Left lung (tissue), 10 donors: ENCODE data around the gene GMDS. TPM values are rescaled to one million over a fixed set of nuclear protein-coding genes. Genes with fewer than 3 reads are reported as not detected.

Experiments
- ATAC-seq: fragments of 200-7000 bp; cut with Tn5 transposase; one replicate; pipeline ENCODE4 v1.9.1; 2020; ENCODE audit warnings: moderate library complexity
- DNase-seq, 4 donors: peaks; one replicate each; pipeline ENCODE4 v3.0.0-alpha.2; 2013 to 2020
- H3K27ac ChIP-seq, 2 donors: fragments of 200-600 bp; sonication (generic) in 1 of 2; one replicate each; pipeline versions ENCODE4 v1.5.0 to v1.8.0; 2020 to 2021
- H3K27me3 ChIP-seq, 2 donors: fragments of 200-600 bp; sonication (generic) in 1 of 2; one replicate each; pipeline versions ENCODE4 v1.5.0 to v1.8.0; 2020 to 2021
- H3K36me3 ChIP-seq, 2 donors: fragments of 200-600 bp; sonication (generic) in 1 of 2; one replicate each; pipeline versions ENCODE4 v1.5.0 to v1.8.0; 2020 to 2021
- H3K4me1 ChIP-seq, 2 donors: fragments of 200-600 bp; one replicate each; pipeline ENCODE4 v1.8.0; 2021
- H3K4me3 ChIP-seq, 2 donors: fragments of 200-600 bp; sonication (generic) in 1 of 2; one replicate each; pipeline versions ENCODE4 v1.5.0 to v1.8.0; 2020 to 2021; ENCODE audit warnings: mild to moderate bottlenecking in 1 of 2
- H3K9me3 ChIP-seq, 2 donors: fragments of 200-600 bp; sonication (generic) in 1 of 2; one replicate each; pipeline versions ENCODE4 v1.5.0 to v1.8.0; 2020 to 2021
- CTCF ChIP-seq, 2 donors: fragments of 200-600 bp; sonication (generic) in 1 of 2; IDR thresholded peaks; one replicate each; pipeline versions ENCODE4 v1.5.0 to v1.8.0; 2021; ENCODE audit warnings: antibody characterized with exemption in 2 of 2
- intact Hi-C, 2 donors: fragments of 100-400 bp; cut with DNase I; formaldehyde crosslinking; loops; one replicate each; pipeline versions ENCODE4 v1.11.2 to v1.14.2; 2022
- polyA plus RNA-seq, 6 donors: library from polyadenylated mRNA; unstranded; fragments of 120-200 nt; gene quantifications; one replicate each; pipeline ENCODE4 v1.2.1, GENCODE V29; 2013; ENCODE audit not compliant: insufficient read length in 6 of 6
- total RNA-seq, 2 donors: library from RNA; stranded (reverse); fragmentation: NEBNext Ultra II Directional; extraction: Animal tissue kit (Norgen Biotek cat#: 25700); gene quantifications; one replicate each; pipeline ENCODE4 v1.2.1, GENCODE V29; 2021
- donor health status: DM: no; HTN: yes; CAD: no.
- donor health status: DM: no; HTN: no; CAD: no.

Gene GMDS
- total and polyA plus RNA-seq, 8 donors = 16.5 to 25.4 (median 21.2) TPM

- no peaks in the 10 kb centered on the region for H3K36me3 ChIP-seq
- ATAC-seq = no peak
Measured at GRCh38 chr6:1997702-1998101, 247.7 kb downstream of the GMDS start.

DNA sequence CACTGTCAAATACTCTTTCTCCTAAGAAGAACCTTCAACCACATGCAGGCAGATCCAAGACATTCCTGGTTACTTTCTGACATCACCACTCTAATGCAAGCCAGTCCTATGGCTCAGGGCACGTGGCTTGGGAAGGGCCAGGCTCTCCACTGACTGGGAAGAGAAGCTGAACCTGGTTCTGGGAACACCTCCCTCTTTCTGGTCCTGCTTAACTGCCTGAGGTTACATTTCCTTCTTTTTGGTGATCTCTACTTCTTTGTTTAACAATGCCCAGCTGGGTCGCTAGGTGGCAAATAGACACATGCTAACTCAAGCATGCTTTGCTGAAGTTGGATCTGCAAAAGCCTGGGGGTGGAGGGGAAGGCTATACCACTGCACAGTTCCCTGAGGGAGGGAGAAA lies 249.8 kb downstream of the GMDS start:
- no peak for DNase-seq
- intact Hi-C loops = no loop called here
- Histone ChIP-seq H3K27ac (no peak overlapping the region), H3K4me1 (no peaks in the 10 kb centered on the region), H3K36me3 (no peaks in the 10 kb centered on the region), H3K9me3 (no peaks in the 10 kb centered on the region), H3K4me3 (no peak overlapping the region), H3K27me3 (no peaks in the 10 kb centered on the region)
- no peak for TF ChIP-seq CTCF (IDR thresholded peaks at IDR 0.05)
- no peak for ATAC-seq

More at GRCh38 chr6:1997702-1998101, 247.7 kb downstream of the GMDS start:
- intact Hi-C loops = no loop called here
- Histone ChIP-seq H3K4me3 (no peak overlapping the region), H3K4me1 (no peaks in the 10 kb centered on the region), H3K27ac (no peak overlapping the region), H3K9me3 (no peaks in the 10 kb centered on the region), H3K27me3 (no peaks in the 10 kb centered on the region)
- TF ChIP-seq CTCF (IDR thresholded peaks at IDR 0.05) = no peak
- DNase-seq = no peak

- no peak for ATAC-seq
- H3K27ac ChIP-seq = no peak overlapping the region
- DNase-seq = no peak
- no peak overlapping the region for H3K4me3 ChIP-seq
- H3K27me3 ChIP-seq = no peaks in the 10 kb centered on the region
- no peaks in the 10 kb centered on the region for H3K36me3 ChIP-seq
- H3K4me1 ChIP-seq = no peaks in the 10 kb centered on the region
- no peaks in the 10 kb centered on the region for H3K9me3 ChIP-seq
- intact Hi-C loops = no loop called here
- no peak for TF ChIP-seq CTCF (IDR thresholded peaks at IDR 0.05)
Measured at GRCh38 chr6:1993042-1993441, 252.4 kb downstream of the GMDS start.

DNA sequence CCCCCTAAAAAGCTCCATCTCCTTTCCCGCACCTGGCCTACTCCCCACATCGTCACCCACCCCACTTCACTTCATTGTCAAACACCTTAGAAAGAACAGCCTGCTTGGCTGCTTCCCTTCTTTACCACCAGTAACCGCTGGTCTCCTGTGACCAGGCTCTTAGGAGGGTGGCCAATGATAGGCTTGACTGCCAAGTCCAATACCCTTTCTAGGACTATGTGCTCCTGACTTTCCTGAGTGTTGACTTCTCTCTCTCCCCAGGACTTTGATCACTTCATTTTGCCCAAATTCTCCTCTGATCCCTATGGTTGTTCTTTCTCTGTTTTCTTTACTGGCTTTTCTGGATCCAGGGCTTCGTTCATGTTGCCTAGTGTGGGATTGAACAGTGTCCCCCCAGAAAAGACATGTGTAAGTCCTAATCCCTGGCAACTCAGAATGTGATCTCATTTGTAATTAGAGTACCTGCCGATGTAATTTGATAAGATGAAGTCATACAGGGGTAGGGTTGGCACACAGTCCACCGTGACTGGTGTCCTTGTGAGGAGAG lies 254.0 kb downstream of the GMDS start:
- no peak for TF ChIP-seq CTCF (IDR thresholded peaks at IDR 0.05)
- intact Hi-C loops = no loop called here

DNA sequence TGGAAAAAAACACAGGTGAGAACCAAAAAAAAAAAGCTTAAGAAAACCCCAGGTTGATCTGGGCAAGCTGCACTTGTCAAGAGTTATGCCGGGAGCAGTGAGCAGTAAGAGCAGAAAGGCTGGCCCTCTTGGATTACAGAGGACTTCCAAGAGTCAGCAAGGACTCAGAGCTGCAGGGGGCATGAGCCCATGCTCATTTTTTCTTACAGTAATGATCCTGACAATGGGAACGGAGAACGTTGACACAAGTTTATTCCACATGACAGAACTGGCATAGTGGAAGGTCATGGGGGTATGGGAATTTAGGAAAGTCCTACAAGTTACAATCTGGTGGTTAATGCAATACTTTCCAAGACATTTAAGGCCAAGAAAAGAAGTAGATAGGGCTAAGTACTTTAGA lies 256.6 kb downstream of the GMDS start:
- Histone ChIP-seq H3K27ac (no peak overlapping the region), H3K9me3 (no peaks in the 10 kb centered on the region), H3K36me3 (no peaks in the 10 kb centered on the region), H3K27me3 (no peaks in the 10 kb centered on the region), H3K4me3 (no peak overlapping the region), H3K4me1 (no peaks in the 10 kb centered on the region)
- intact Hi-C loops = no loop called here
- DNase-seq (no peak), ATAC-seq (no peak)
- TF ChIP-seq CTCF (IDR thresholded peaks at IDR 0.05) = no peak

More for the DNA sequence above, 254.0 kb downstream of the GMDS start:
- DNase-seq = no peak
- H3K4me3 ChIP-seq = no peak overlapping the region
- no peak overlapping the region for H3K27ac ChIP-seq
- ATAC-seq = no peak
- H3K4me1 ChIP-seq = no peaks in the 10 kb centered on the region
- H3K27me3 ChIP-seq = no peaks in the 10 kb centered on the region
- H3K9me3 ChIP-seq = no peaks in the 10 kb centered on the region
- H3K36me3 ChIP-seq = no peaks in the 10 kb centered on the region
